PFSK-1 (cell line): ENCODE measurements around the gene MMP3.

Experiments
- FOXP2 ChIP-seq: optimal IDR thresholded peaks from 2 replicates; pipeline ENCODE3; 2011; ENCODE audit warnings: borderline replicate concordance, control low read depth, inconsistent platforms; ENCODE audit not compliant: insufficient read depth; ENCODE audit errors: extremely low read length, extremely low read depth
- POLR2AphosphoS5 ChIP-seq: IDR thresholded peaks from 2 replicates; pipeline ENCODE4 v1.6.1; 2012; ENCODE audit warnings: low read depth, mild to moderate bottlenecking, control low read depth, low read length, moderate library complexity
- REST ChIP-seq, 2 experiments: IDR thresholded peaks; 2 replicates each; pipeline versions ENCODE4 v1.6.1 to v1.8.0; 2011 to 2012; ENCODE audit warnings: low read depth in 2 of 2, low read length in 2 of 2, control low read depth in 1 of 2, inconsistent platforms in 1 of 2, mild to moderate bottlenecking in 1 of 2, moderate library complexity in 1 of 2; ENCODE audit not compliant: insufficient read depth in 1 of 2
- SIN3A ChIP-seq: IDR thresholded peaks from 2 replicates; pipeline ENCODE4 v1.6.1; 2012; ENCODE audit warnings: mild to moderate bottlenecking, low read length, moderate library complexity, borderline replicate concordance; ENCODE audit not compliant: insufficient read depth
- TAF1 ChIP-seq: IDR thresholded peaks from 2 replicates; pipeline ENCODE4 v1.6.1; 2012; ENCODE audit warnings: low read length, control low read depth, borderline replicate concordance; ENCODE audit not compliant: insufficient read depth

Gene MMP3

GRCh38 chr11:102864724-102865123, 21.3 kb upstream of the MMP3 start:
- TF ChIP-seq REST (IDR thresholded peaks at IDR 0.05; ENCODE audit: insufficient read depth in 1 of 2, low read depth in 2 of 2, low read length in 2 of 2) (no peak), FOXP2 (no peak), POLR2AphosphoS5 (no peak), SIN3A (no peak), TAF1 (no peak)

GRCh38 chr11:102853956-102854355, 10.5 kb upstream of the MMP3 start:
- no peak for TF ChIP-seq SIN3A
- no peak for TF ChIP-seq POLR2AphosphoS5
- no peak for TF ChIP-seq TAF1

GRCh38 chr11:102853055-102853454, 9.6 kb upstream of the MMP3 start:
- TF ChIP-seq POLR2AphosphoS5, result no peak
- TF ChIP-seq REST (IDR thresholded peaks at IDR 0.05; ENCODE audit: insufficient read depth in 1 of 2, low read depth in 2 of 2, low read length in 2 of 2), result no peak

GRCh38 chr11:102850973-102851745, 7.8 kb upstream of the MMP3 start:
- no peak for TF ChIP-seq TAF1
- TF ChIP-seq REST (IDR thresholded peaks at IDR 0.05; ENCODE audit: insufficient read depth in 1 of 2, low read depth in 2 of 2, low read length in 2 of 2), result no peak
- TF ChIP-seq FOXP2, result no peak
- TF ChIP-seq POLR2AphosphoS5, result no peak
- TF ChIP-seq SIN3A, result no peak

- TF ChIP-seq FOXP2 (no peak), TAF1 (no peak), SIN3A (no peak), REST (IDR thresholded peaks at IDR 0.05; ENCODE audit: insufficient read depth in 1 of 2, low read depth in 2 of 2, low read length in 2 of 2) (no peak), POLR2AphosphoS5 (no peak)
Observed at GRCh38 chr11:102849311-102849710, 5.9 kb upstream of the MMP3 start.
